DND-41 (cell line): ENCODE results near the gene STAT6.

ENCODE experiments used
- EZH2 ChIP-seq: IDR thresholded peaks from 3 replicates; pipeline ENCODE4 v1.6.1; 2012; ENCODE audit warnings: borderline replicate concordance, low read depth, mild to moderate bottlenecking, moderate library complexity, low read length, inconsistent platforms; ENCODE audit not compliant: severe bottlenecking
- TF ChIP-seq, protein P1 (sequence below): IDR thresholded peaks from 2 replicates; pipeline ENCODE4 v1.5.1; 2012; ENCODE audit warnings: borderline replicate concordance, low read length, moderate library complexity, mild to moderate bottlenecking; ENCODE audit not compliant: poor library complexity, severe bottlenecking; ENCODE audit errors: extremely low read depth

- TF ChIP-seq, protein P1, sequence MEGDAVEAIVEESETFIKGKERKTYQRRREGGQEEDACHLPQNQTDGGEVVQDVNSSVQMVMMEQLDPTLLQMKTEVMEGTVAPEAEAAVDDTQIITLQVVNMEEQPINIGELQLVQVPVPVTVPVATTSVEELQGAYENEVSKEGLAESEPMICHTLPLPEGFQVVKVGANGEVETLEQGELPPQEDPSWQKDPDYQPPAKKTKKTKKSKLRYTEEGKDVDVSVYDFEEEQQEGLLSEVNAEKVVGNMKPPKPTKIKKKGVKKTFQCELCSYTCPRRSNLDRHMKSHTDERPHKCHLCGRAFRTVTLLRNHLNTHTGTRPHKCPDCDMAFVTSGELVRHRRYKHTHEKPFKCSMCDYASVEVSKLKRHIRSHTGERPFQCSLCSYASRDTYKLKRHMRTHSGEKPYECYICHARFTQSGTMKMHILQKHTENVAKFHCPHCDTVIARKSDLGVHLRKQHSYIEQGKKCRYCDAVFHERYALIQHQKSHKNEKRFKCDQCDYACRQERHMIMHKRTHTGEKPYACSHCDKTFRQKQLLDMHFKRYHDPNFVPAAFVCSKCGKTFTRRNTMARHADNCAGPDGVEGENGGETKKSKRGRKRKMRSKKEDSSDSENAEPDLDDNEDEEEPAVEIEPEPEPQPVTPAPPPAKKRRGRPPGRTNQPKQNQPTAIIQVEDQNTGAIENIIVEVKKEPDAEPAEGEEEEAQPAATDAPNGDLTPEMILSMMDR = no peak
- TF ChIP-seq EZH2 = no peak
Measured at GRCh38 chr12:57090490-57090889, 20.7 kb downstream of the STAT6 start.
